ENCODE results near the gene ARHGAP30.
A peak's percentile ranks its signal among the peaks of the same experiment; 100 is the strongest.
"Not testable (repeated sequence)": the region's sequence is repeated elsewhere in the genome, so short reads cannot be mapped to it uniquely, and the experiment has no call there.

The ARHGAP30 gene

DNA sequence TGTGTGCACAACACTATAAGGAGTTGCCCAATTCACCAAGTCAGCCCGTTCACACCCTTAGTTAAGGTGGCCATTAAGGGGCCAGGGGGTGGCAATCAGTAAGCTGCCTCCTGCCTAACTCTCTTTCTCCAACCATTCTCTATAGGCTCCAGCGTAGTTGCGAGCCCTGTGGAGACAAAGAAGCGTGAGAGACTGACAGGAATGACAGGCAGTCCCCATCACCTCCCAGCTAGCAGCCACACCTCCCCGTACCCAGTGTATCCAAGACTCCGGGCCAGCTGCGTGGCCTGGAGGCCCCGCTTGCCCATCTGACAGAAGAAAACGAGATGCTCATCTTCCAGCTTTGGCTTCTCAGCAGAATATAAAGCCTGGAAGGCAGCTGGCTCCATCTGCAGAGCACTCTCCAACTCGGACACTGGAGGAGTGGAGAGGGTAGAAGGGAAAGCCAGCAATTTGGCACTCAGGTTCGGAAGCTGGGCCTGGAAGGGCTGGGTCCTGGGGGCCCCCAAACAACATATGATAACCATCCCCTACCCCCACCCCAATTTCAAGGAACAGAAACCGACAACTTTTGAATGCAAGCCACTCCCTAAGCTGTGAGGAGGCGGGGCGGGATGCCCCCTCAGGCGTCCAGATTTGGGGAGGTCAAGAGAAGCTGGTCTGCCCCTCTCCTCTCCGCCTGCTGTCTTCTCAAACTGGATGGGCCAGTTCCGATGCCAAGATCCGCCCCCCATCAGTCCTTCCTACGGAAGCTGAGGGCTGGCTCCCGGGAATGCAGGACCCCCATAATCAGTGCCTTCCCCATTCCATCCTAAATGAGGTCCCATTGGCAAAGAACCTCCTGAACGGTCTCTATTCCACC is 31.8 kb downstream of the ARHGAP30 start:
- no peak for DNase-seq (ENCODE audit: low read depth)

DNA sequence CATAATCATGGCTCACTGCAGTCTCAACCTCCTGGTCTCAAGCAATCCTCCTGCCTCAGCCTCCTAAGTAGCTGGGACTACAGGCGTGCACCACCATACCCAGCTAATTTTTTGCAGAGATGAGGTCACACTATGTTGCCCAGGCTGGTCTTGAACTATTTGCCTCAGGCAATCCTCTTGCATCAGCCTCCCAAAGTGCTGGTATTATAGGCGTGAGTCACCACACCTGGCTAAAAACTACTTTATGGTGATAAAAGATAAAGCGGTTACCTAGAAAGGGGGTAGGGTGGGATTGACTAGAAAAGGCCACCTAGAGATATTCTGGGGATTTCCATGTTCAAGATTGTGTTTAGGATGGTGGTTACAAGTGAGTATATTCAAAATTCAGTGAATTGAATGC is 35.9 kb downstream of the ARHGAP30 start:
- no peak for DNase-seq (ENCODE audit: low read depth)

DNA sequence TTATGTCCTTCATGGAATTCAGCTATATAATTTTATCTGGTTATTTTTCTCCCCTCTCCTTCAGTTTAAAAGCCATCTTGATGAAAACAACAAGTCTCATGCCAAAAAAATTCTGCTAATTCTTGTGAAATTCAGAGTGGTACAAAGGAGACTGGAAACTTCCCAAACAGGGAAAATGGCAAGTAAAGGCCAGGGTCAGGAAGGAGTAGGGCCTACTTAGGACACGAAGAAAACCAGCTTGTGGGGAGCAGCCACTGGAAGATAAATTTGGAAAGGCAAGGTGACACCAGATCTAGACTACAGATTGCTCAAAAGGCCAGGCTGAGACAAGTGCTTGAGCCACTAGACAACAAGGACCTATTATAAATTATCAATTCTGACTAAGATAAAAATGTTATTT is 37.3 kb downstream of the ARHGAP30 start:
- DNase-seq (ENCODE audit: low read depth): no peak

DNA sequence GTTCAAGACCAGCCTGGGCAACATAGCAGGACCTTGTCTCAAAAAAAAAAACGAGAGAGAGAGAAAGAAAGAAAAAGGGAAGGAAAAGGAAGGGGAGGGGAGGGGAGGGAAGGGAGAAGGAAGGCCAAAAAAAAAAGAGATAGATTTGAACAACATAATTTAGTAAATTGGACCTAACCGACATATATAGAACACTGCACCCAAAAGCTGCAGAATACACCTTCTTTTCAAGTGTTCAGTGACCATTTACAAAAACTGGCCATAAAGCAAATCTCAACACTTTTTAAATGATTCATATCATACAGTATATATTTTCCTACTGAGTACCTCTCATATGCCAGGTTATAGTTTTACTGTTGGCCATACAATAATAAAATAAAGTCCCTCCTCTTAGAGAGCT is 37.8 kb downstream of the ARHGAP30 start:
- DNase-seq (ENCODE audit: low read depth): no peak

DNA sequence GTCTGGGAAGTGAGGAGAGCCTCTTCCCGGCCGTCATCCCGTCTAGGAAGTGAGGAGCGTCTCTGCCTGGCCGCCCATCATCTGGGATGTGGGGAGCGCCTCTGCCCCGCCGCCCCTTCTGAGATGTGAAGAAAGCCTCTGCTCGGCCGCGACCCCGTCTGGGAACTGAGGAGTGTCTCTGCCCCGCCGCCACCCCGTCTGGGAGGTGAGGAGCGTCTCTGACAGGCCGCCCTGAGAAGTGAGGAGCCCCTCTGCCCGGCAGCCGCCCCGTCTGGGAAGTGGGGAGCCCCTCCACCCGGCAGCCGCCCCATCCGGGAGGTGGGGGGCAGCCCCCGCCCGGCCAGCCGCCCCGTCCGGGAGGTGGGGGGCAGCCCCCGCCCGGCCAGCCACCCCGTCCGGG is 40.2 kb downstream of the ARHGAP30 start:
- DNase-seq (ENCODE audit: low read depth): not testable (repeated sequence)

DNA sequence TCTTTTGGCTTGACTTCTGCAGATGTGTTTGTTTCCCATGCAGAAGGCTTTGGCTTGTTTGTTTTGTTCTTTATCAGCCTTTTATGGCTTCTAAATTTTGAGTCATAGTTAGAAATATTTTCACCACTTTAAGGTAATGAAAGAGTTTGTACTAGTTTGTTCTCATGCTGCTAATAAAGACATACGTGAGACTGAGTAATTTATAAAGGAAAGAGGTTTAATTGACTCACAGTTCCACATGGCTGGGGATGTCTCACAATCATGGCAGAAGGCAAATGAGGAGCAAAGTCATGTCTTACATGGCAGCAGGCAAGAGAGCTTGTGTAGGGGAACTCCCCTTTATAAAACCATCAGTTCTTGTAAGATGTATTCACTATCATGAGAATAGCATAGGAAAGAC is 42.7 kb downstream of the ARHGAP30 start:
- DNase-seq (ENCODE audit: low read depth): not testable (repeated sequence)

DNA sequence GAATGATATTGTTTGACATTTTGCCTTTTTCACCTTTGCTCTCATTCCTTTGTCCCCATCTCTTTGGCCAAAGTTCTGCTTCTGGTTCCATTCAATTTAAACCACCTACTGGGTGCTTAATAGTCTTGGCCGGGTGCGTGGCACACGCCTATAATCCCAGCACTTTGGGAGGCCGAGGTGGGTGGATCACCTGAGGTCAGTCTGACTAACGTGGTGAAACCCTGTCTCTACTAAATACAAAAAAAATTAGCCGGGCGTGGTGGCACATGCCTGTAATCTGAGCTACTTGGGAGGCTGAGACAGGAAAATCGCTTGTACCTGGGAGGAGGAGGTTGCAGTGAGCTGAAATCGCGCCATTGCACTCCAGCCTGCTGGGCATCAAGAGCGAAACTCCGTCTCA is 47.3 kb downstream of the ARHGAP30 start:
- not testable (repeated sequence) for DNase-seq (ENCODE audit: low read depth)

DNA sequence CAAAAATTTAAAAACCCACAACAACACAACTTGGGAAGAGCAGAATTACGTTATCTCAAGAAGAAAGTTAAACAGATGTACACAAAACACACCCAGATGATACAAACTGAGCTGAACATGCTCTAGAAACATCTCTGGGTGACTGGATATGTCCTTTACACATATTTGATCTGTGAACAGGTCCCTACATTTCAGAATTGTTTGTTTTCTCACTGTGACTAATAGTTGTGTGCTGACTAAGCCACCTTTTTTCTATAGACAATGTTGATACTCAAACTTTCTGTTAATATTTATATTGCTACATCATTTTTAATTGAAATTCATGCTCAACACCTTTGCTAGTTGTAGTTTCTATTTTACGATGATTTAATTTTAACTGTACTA is 47.7 kb downstream of the ARHGAP30 start:
- no peak for DNase-seq (ENCODE audit: low read depth)

DNA sequence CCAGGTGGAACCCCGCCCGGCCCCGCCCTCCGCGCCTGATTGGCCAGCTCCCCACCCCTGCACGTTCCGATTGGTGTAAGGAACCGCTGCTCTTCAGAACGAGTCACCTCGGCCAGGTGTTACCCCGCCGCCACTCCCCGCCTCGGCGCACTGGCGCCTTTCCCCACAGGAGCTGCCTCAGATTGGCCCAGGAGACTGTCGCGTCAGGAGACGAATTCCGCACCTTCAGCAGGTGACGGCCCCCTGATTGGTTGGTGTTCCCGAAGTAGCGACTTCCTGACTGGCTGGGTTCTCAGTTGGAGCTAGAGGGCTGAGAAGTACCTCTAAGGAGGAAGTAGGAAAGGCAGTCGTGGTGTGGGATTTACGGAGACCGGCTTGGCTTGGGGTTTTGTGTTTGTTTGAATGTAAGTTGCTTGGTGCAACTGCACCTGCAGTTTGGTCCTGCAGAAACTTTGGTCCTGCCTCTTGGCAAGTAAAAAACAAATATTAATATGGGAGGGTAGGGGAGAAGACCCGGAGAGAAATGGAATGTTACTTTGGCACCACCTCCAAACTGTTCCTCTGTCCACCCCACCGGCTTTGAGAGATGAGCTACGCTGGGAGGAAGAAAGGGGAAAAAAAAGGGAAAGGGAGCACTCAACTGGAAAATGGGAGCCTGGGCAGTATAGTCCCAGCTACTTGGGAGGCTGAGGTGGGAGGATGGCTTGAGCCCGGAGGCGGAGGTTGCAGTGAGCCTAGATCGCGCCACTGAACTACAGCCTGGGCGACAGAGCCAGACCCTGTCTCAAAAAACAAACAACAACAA is 48.3 kb downstream of the ARHGAP30 start:
- DNase-seq (ENCODE audit: low read depth): peak; percentile 82

DNA sequence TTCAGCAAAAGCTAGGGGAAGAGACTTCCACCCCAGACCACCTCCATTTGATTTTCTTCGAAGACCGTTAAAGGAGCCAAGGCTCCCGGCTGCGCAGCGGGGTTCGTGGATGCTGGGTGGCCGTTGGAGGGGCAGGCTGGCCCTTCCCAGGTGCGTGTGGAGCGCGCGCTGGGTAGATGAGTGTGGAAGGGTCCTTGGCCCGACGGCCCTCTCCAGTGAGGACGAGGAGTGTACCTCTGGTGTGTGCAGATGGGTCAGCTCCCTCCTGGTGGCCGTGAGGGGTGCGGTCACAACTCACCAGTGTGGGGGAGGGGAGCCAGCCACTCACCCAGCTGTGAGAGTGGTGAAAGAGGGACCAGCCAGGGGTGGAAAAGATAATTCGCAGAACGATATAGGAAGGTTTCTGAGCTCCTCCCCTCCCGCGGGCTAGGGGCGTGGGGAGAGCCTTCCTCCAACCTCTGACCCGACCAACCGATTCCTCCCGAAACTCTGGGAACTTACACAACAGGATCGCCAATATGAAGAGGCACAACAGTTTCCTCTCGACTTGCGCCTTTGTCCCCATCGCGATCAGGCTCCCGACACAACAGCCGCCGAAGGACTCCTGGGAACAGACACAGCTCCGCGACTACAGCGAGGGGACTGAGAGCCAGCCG is 49.1 kb downstream of the ARHGAP30 start, which contains the start of gene F11R:
F11R (minus strand) TSS at position 644 of the 656 bp plus-strand sequence; CDS start at position 565, 79 bp downstream.
- no peak for DNase-seq (ENCODE audit: low read depth)

DNA sequence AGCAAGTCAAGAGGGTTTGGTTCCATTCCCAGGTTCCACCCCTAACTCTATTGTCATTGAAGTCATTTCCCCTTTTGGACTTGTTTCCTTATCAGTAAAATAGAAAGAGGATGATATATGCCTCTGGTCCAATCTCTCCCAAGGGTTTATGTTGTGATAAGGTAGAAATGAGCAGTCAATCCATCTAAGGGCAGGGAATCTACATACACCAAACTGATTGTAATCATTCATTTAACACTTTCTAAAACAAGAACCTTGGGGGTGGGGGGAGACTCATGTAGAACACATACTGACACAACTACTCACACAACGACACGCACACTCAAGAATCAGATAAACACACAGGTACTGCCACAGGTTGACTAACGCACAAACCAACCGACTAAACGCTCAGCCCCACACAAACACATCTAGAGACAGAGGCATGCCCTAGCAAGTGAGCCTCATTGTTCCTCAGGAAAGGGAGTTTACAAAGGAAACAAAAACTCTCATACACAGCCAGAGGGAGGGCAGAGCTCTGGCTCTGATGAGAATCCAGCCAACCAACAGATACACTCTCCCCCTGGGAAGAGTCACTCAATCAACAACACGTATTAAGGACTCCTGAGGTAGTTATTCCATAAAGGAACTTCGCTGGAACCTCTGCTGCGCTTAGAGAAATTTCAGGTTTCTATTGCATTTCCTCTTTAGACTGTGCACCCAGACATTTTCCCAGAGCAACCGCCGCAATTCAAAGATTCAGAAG is 49.8 kb downstream of the ARHGAP30 start:
- DNase-seq (ENCODE audit: low read depth): no peak

DNA sequence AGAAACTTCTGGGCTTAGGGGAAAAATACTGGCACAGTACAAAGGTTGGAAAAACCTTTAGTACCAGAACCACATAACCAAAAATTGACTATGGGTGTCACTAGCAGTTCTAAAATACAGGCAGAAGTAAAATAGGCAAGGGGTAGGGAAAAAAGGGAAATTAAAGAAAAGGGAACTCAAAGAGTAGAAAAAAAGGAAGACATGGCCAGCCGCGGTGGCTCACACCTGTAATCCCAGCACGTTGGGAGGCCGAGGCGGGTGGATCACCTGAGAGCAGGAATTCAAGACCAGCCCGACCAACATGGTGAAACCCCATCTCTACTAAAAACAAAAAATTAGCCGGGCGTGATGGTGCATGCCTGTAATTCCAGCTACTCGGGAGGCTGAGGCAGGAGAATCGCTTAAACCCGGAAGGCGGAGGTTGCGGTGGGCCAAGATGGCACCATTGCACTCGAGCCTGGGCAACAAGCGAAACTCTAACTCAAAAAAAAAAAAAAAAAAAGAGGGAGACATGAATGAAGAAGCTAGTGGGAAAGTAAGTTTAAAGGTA is 50.5 kb downstream of the ARHGAP30 start:
- not testable (repeated sequence) for DNase-seq (ENCODE audit: low read depth)

DNA sequence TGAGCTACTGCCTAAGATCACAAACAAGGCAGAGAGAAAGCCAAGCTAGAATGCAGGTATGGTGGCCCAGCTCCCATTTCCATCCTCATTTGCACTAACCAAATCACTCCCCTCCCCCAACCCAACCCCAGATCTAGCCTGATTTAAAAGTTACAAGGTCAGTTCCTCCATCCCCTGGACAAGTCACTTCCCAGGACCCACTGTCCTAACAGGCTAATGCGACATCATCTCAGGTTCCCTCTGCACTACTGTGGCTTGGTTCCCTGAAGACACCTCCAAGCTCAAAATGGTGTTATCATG is 51.1 kb downstream of the ARHGAP30 start:
- no peak for DNase-seq (ENCODE audit: low read depth)

DNA sequence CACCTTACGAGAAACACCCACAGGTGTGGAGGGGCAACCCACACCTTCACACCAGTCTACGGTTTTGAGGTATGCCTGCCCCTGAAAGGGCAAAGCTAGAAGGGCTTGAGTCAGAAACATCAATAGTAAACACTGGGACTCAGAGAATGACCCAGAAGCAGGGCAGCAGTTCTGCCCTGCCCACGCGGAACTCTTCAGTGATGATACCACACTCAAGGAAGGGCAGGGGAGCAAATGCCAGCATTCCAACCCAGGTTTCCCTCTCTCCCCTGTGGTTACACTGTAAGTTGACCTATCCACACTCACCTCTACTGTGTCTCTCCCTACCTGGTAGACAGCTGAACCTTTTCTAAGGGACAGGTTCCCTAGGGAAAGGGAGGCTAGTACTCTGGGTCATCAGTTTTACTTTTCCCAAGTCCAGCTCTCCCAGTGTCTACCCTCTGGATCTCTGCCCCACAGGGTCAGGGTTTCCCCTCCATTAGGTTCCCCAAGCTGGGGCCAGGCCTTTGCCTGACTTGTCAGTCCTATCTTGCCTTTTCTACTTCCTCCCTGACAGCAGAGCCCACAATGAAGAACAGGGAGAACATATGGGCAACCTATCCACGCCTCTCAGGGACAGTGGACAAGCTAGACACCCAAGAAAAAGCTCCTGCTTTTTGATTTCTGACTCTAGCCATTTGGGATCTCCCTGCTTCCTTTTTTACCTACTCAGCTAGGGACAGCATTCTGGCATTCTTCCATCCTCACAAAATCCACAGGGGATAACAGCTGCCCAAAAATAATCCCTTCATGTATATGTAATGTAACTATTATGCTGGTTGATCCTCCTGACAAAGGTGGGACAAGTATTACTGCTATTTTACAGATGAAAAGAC is 51.7 kb downstream of the ARHGAP30 start:
- DNase-seq (ENCODE audit: low read depth): no peak

DNA sequence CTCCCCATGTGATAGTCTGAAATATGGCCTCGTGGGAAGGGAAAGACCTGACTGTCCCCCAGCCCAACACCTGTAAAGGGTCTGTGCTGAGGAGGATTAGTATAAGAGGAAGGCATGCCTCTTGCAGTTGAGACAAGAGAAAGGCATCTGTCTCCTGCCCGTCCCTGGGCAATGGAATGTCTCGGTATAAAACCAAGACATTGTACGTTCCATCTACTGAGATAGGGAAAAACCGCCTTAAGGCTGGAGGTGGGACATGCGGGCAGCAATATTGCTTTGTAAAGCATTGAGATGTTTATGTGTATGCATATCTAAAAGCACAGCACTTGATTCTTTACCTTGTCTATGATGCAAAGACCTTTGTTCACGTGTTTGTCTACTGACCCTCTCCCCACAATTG is 52.5 kb downstream of the ARHGAP30 start:
- not testable (repeated sequence) for DNase-seq (ENCODE audit: low read depth)

DNA sequence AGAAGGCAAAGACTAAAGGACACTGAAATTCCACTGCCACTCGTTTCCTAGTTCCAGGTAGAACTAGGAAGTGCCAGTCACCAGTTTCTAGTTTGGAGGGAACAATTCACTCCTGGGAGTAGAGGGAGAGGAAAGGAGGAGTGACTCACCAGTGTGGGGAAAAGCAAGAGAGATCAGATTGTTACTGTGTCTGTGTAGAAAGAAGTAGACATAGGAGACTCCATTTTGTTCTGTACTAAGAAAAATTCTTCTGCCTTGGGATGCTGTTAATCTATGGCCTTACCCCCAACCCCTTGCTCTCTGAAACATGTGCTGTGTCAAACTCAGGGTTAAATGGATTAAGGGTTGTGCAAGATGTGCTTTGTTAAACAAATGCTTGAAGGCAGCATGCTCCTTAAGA is 53.0 kb downstream of the ARHGAP30 start:
- not testable (repeated sequence) for DNase-seq (ENCODE audit: low read depth)

DNA sequence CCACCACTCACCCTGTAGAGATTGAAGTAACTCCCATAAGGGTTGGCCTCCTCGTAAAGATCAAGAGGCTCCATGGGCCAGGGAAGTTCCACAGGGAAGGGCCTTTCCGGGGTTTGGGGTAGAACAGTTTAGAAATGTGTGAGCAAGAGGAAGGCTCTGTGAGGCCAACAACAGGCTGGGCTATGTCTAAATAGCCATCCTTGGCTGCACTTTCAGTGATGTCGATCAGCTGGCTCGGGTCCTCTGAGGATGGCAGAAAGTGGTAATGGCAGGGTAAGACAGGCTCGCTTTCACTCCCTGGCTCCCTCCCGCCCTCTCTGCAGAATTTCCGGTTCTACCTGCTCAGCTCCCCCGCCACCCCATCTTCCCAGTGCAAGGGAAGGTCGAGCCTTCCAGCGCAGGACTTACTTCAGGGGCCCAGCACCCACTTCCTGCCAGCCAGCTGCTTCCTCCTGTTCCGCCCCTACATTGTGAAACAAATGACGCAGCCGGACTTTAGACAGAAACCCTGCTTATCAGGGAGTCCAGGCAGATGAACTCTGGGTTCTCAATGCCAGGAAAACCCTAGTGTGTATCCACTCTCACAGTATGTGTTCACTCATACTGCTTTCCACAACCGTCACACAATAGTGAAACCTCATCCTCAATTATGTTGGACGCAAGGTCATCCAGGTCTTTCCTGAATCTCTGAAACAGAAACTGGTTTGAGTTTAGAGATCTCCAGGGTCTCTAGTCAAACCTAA is 56.0 kb downstream of the ARHGAP30 start:
- DNase-seq (ENCODE audit: low read depth): peak; percentile 59

DNA sequence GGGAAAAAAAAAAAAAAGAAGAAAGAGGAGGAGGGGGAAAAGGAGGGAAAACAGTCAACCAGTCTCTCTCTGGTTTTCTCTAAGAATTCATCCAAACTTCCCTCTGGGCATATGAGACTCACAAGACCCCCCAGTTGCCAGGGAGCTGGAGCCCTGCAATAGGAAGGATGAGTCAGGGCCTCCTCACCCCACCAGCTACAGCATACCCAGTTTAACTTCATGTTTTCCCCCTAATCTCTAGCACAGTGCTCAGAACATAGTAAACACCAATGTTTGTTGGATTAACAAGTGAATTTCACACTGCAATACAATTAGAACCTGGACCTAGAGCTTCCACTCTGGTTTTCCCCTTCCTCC is 56.6 kb downstream of the ARHGAP30 start:
- no peak for DNase-seq (ENCODE audit: low read depth)

DNA sequence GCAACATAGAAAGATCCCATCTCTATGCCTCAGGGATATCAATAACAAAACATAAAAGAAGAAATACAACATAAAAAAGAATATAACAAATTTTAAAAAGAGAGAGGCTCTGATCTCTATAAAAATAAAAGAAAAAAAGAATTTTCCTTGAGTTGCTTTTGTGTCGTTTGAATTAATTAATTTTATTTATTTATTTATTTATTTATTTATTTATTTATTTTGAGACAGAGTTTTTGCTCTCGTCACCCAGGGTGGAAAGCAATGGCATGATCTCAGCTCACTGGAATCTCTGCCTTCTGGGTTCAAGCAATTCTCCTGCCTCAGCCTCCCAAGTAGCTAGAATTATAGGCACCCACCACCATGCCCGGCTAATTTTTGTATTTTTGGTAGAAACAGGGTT is 57.3 kb downstream of the ARHGAP30 start:
- no peak for DNase-seq (ENCODE audit: low read depth)

DNA sequence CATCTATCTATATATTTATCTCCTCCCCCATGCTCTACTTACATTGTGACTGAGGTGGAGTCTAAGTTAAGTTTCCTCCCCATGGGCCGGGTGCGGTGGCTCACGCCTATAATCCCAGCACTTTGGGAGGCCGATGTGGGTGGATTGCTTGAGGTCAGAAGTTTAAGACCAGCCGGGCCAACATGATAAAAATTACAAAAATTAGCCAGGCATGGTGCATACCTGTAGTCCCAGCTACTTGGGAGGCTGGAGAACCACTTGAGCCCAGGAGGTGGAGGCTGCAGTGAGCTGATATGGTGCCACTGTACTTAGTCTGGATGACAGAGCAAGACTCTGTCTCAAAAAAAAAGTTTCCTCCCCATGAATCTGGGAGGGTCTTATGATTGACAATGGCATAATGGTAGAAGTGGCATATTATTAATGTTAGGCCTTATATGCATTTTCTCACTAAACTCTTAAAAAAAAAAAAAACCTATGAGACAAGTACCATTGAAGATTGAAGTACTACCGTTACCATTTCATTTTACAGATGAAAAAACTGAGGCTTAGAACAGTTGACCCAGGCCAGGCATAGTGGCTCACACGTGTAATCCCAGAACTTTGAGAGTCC is 60.0 kb downstream of the ARHGAP30 start:
- DNase-seq (ENCODE audit: low read depth): no peak

Data from activated T-cell treated with anti-CD3 and anti-CD28 coated beads for 48 hours (primary cell).